ENCODE data around the gene LCK.

DNA sequence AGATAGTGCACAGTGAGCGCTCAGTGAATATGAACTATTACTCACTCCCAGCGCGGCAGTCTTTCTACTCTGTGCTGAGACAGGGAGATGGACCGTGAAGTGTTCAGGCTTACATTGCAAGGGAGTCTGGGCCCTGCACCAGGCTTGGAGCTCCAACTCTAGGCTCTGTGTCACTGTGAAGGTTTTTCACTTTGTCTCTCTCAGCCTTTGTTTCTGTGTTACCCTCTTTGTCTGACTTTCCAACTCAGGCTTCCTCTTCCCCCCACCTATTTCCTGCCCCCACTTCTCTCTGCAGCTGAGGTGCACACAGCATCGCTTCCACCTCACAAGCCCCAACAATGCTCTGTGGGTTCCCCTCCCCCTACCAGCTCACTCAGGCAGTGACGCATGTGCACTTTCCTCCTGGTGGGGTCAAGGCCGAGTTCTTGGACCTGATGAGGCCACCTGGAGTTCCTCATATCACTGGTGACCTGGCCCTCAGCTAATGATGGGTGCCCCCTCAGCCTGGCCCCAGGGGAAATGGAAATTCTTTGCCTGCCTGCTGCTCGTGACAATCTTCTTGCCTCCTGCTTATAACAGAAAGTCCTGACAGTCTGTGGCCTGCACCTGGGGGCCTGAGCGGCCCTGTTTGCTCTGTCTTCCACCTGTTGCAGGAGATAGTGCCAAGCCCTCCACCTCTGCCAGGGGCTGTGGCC is 1.1 kb upstream of the LCK start:
- TF ChIP-seq CTCF (IDR thresholded peaks at IDR 0.05) (no peak), SIN3A (IDR thresholded peaks at IDR 0.05; ENCODE audit: borderline replicate concordance, insufficient read depth, low read depth, low read length) (no peak)

All from Panc1 (cell line).